Liver (tissue), 9 donors: ENCODE data around the gene RIPK1. TPM values are rescaled to one million over a fixed set of nuclear protein-coding genes. Genes with fewer than 3 reads are reported as not detected.
A peak's percentile ranks its signal among the peaks of the same experiment; 100 is the strongest.

Experiments
- DNase-seq: peaks from one replicate; pipeline ENCODE4 v3.0.0-alpha.2; 2017; ENCODE audit warnings: low spot score
- H3K27ac ChIP-seq, 2 donors: one replicate each; pipeline ENCODE4 v1.7.0; 2013; ENCODE audit warnings: inconsistent platforms in 2 of 2, low read length in 2 of 2, control low read depth in 1 of 2, low read depth in 1 of 2, mild to moderate bottlenecking in 1 of 2
- H3K27me3 ChIP-seq, 4 donors: one replicate each; pipeline versions ENCODE4 v1.6.1 to v1.7.0; 2013; ENCODE audit warnings: low read length in 3 of 4, inconsistent platforms in 1 of 4, mild to moderate bottlenecking in 1 of 4, moderate library complexity in 1 of 4; ENCODE audit not compliant: control insufficient read depth in 4 of 4, insufficient read depth in 4 of 4
- H3K36me3 ChIP-seq, 4 donors: one replicate each; pipeline versions ENCODE4 v1.6.1 to v1.7.0; 2013; ENCODE audit warnings: low read length in 3 of 4, mild to moderate bottlenecking in 3 of 4, low read depth in 1 of 4, moderate library complexity in 1 of 4; ENCODE audit not compliant: control insufficient read depth in 4 of 4, insufficient read depth in 3 of 4
- H3K4me1 ChIP-seq, 4 donors: one replicate each; pipeline versions ENCODE4 v1.6.1 to v1.7.0; 2013; ENCODE audit warnings: low read length in 3 of 4, mild to moderate bottlenecking in 3 of 4, moderate library complexity in 1 of 4; ENCODE audit not compliant: control insufficient read depth in 4 of 4, insufficient read depth in 4 of 4
- H3K4me3 ChIP-seq, 3 donors: one replicate each; pipeline versions ENCODE4 v1.6.1 to v1.7.0; 2013; ENCODE audit warnings: low read length in 3 of 3, control low read depth in 1 of 3, low read depth in 1 of 3, mild to moderate bottlenecking in 1 of 3
- H3K9ac ChIP-seq, 2 donors: one replicate each; pipeline ENCODE4 v1.7.0; 2013; ENCODE audit warnings: low read length in 2 of 2, mild to moderate bottlenecking in 2 of 2, moderate library complexity in 2 of 2, control low read depth in 1 of 2, low read depth in 1 of 2
- H3K9me3 ChIP-seq, 4 donors: one replicate each; pipeline versions ENCODE4 v1.6.1 to v1.7.0; 2013; ENCODE audit warnings: low read length in 3 of 4; ENCODE audit not compliant: control insufficient read depth in 4 of 4
- ATF3 ChIP-seq: IDR thresholded peaks from 2 replicates; pipeline ENCODE4 v1.6.1; 2016; ENCODE audit warnings: antibody characterized with exemption
- CTCF ChIP-seq: fragments of 150-350 bp; IDR thresholded peaks from 2 replicates; pipeline ENCODE4 v1.5.1; 2017; ENCODE audit warnings: improper control_type of control experiment, low read depth, low read length; ENCODE audit not compliant: missing input control
- EGR1 ChIP-seq, 2 donors: IDR thresholded peaks; 2 replicates each; pipeline ENCODE4 v1.6.1; 2016 to 2018; ENCODE audit warnings: antibody characterized with exemption in 2 of 2, low read depth in 2 of 2
- FOXA1 ChIP-seq: IDR thresholded peaks from 2 replicates; pipeline ENCODE4 v1.6.1; 2016; ENCODE audit warnings: antibody characterized with exemption
- FOXA2 ChIP-seq: IDR thresholded peaks from 2 replicates; pipeline ENCODE4 v1.6.1; 2016; ENCODE audit warnings: antibody characterized with exemption
- GABPA ChIP-seq, 2 donors: IDR thresholded peaks in 1 of 2; conservative IDR thresholded peaks in 1 of 2; 2 replicates each; pipeline ENCODE4 v1.6.1; 2016; ENCODE audit warnings: antibody characterized with exemption in 2 of 2, mild to moderate bottlenecking in 1 of 2, moderate library complexity in 1 of 2
- HNF4A ChIP-seq, 2 donors: conservative IDR thresholded peaks; 2 replicates each; pipeline ENCODE4 v1.6.1; 2016; ENCODE audit warnings: antibody characterized with exemption in 2 of 2, mild to moderate bottlenecking in 2 of 2
- HNF4G ChIP-seq: IDR thresholded peaks from 2 replicates; pipeline ENCODE4 v1.6.1; 2016; ENCODE audit warnings: antibody characterized with exemption
- JUND ChIP-seq, 2 donors: IDR thresholded peaks; 2 replicates each; pipeline ENCODE4 v1.6.1; 2016; ENCODE audit warnings: antibody characterized with exemption in 2 of 2
- NR2F2 ChIP-seq: IDR thresholded peaks from 2 replicates; pipeline ENCODE4 v1.6.1; 2016; ENCODE audit warnings: antibody characterized with exemption
- RAD21 ChIP-seq, 2 donors: IDR thresholded peaks; 2 replicates each; pipeline ENCODE4 v1.6.1; 2016; ENCODE audit warnings: antibody characterized with exemption in 2 of 2, mild to moderate bottlenecking in 2 of 2
- REST ChIP-seq: IDR thresholded peaks from 2 replicates; pipeline ENCODE4 v1.6.1; 2016; ENCODE audit warnings: antibody characterized with exemption, mild to moderate bottlenecking
- RXRA ChIP-seq, 2 donors: IDR thresholded peaks; 2 replicates each; pipeline ENCODE4 v1.6.1; 2017 to 2018; ENCODE audit warnings: antibody characterized with exemption in 2 of 2, mild to moderate bottlenecking in 1 of 2
- SP1 ChIP-seq: IDR thresholded peaks from 2 replicates; pipeline ENCODE4 v1.6.1; 2018; ENCODE audit warnings: antibody characterized with exemption, mild to moderate bottlenecking
- TAF1 ChIP-seq: conservative IDR thresholded peaks from 2 replicates; pipeline ENCODE4 v1.6.1; 2016; ENCODE audit warnings: antibody characterized with exemption, mild to moderate bottlenecking
- YY1 ChIP-seq: IDR thresholded peaks from 2 replicates; pipeline ENCODE4 v1.6.1; 2016; ENCODE audit warnings: antibody characterized with exemption, mild to moderate bottlenecking
- WGBS: extraction: QIAGEN DNeasy Blood & Tissue Kit; methylation state at CpG from one replicate; pipeline ENCODE4 v1.1.7; 2013; 5-methylcytosine and 5-hydroxymethylcytosine counted together
- polyA plus RNA-seq, 2 donors: library from polyadenylated mRNA; stranded (reverse) in 1 of 2; unstranded in 1 of 2; fragments of 200-250 nt in 1 of 2; fragments of >200 nt in 1 of 2; fragmentation: Nextera tagmentation in 1 of 2; extraction: Ambion mirVana in 1 of 2; gene quantifications; one replicate each; pipeline versions ENCODE4 v1.2.1 to v1.2.3, GENCODE V29; 2013 to 2015
- total RNA-seq, 2 donors: library from RNA; depleted of rRNA; stranded (reverse); fragments of >200 nt; gene quantifications; one replicate each; pipeline ENCODE4 v1.2.3, GENCODE V29; 2014
- TF ChIP-seq, protein P1 (sequence below): IDR thresholded peaks from 2 replicates; pipeline ENCODE4 v1.6.1; 2016; ENCODE audit warnings: antibody characterized with exemption
- donor health status: healthy.
- donor health status: healthy.
- donor health status: healthy.
- donor health status: healthy.
- donor health status: healthy.

Gene RIPK1
- total and polyA plus RNA-seq, 4 donors: 6.7 to 27.2 (median 13.3) TPM

DNA sequence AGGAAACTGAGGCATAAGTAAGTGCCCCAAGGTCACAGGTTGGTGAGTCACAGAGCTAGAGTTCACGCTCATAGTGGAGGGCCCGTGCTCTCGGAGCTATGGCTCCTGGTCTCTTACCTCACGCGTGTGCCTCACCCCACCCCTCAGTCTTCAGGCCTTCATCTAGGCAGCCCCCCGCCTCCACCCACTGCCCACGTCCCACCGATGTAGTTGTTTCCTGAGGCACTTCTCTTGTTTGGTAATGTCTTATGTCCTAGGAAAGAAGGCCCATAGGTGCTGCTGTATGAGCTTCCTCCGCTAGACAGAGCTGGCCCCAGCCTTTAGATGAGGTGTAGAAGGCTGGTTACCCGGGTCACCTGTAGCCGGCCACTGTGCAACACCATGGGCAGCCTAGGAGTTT lies 5.1 kb downstream of the RIPK1 start:
- DNase-seq: no peak

DNA sequence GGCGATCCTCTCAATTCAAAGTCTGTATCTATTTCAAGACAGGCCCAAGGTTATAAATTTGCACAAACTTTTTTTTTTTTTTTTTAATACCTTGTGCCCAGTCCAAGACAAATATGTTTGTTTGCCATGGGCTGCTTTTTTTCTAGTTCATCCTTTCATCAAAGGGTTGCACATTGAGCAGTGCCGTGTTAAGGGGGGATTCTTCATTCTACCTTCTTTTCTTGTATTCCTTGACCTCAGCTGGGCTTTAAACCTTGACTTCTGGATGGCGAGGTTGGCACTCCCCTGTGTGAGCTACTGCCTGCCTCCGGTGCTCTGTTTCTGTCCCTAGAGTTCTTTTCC lies 7.4 kb downstream of the RIPK1 start:
- Histone ChIP-seq H3K4me3 (no peak overlapping the region), H3K27ac (peak overlapping the region in 1 of 2 donors; percentile 8), H3K9ac (no peak overlapping the region), H3K36me3 (peaks cover 10 to 32% (median 27%) of the 10 kb centered on the region in 4 donors), H3K27me3 (no peaks in the 10 kb centered on the region), H3K9me3 (no peaks in the 10 kb centered on the region), H3K4me1 (peaks cover 2 to 31% (median 16%) of the 10 kb centered on the region in 4 donors)
- WGBS: 30% methylated on average over 4 of the region's 4 CpGs
- no peak for DNase-seq
- TF ChIP-seq RXRA (IDR thresholded peaks at IDR 0.05) (peak in 1 of 2 donors; percentile 10), FOXA2 (no peak), CTCF (no peak), HNF4G (no peak), FOXA1 (no peak), YY1 (no peak), GABPA (IDR thresholded peaks at IDR 0.05 in 1 of 2, conservative IDR thresholded peaks at IDR 0.05 in 1 of 2) (no peak), NR2F2 (no peak), TAF1 (no peak)

More for the DNA sequence above, 5.1 kb downstream of the RIPK1 start:
- H3K4me3 ChIP-seq: no peak overlapping the region
- no peak for TF ChIP-seq HNF4A (conservative IDR thresholded peaks at IDR 0.05)
- no peak for TF ChIP-seq RXRA (IDR thresholded peaks at IDR 0.05)
- no peak for TF ChIP-seq TAF1
- TF ChIP-seq, protein P1, sequence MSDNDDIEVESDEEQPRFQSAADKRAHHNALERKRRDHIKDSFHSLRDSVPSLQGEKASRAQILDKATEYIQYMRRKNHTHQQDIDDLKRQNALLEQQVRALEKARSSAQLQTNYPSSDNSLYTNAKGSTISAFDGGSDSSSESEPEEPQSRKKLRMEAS: no peak
- TF ChIP-seq REST: no peak
- TF ChIP-seq JUND (IDR thresholded peaks at IDR 0.05): no peak
- TF ChIP-seq FOXA2: no peak
- TF ChIP-seq YY1: no peak
- TF ChIP-seq RAD21 (IDR thresholded peaks at IDR 0.05): no peak
- TF ChIP-seq GABPA (IDR thresholded peaks at IDR 0.05 in 1 of 2, conservative IDR thresholded peaks at IDR 0.05 in 1 of 2): no peak
- no peak for TF ChIP-seq EGR1 (IDR thresholded peaks at IDR 0.05; ENCODE audit: low read depth in 2 of 2)
- no peak for TF ChIP-seq ATF3
- TF ChIP-seq CTCF: no peak
- no peak for TF ChIP-seq SP1
- TF ChIP-seq NR2F2: no peak
- H3K27ac ChIP-seq: no peak overlapping the region
- H3K9ac ChIP-seq: no peak overlapping the region
- H3K4me1 ChIP-seq: peaks cover 4 to 44% (median 27%) of the 10 kb centered on the region in 4 donors
- H3K27me3 ChIP-seq: no peaks in the 10 kb centered on the region
- WGBS: 89% methylated on average over 11 of the region's 11 CpGs
- peaks cover 5 to 20% (median 15%) of the 10 kb centered on the region in 4 donors for H3K36me3 ChIP-seq
- H3K9me3 ChIP-seq: no peaks in the 10 kb centered on the region
